Calu3 (cell line): ENCODE data around the gene RADIL. TPM values are rescaled to one million over a fixed set of nuclear protein-coding genes. Genes with fewer than 3 reads are reported as not detected.

Experiments
- BruUV-seq: library from RNA; stranded (reverse); fragments of 400-500 nt; replicated peaks from 2 replicates; lab custom pipeline; 2021; lab: Mats Ljungman, UMichigan
- CTCF ChIA-PET: fragments of 300-600 bp; sonication (Branson Sonifier 250); formaldehyde crosslinking; loops from one replicate; lab custom pipeline; 2022; ENCODE audit warnings: antibody characterized with exemption; lab: Charles Lee
- DNase-seq: peaks from one replicate; pipeline ENCODE4 v3.0.0; 2022
- H3K27ac Mint-ChIP-seq: one replicate; pipeline ENCODE4 v1.8.0; 2022; ENCODE audit warnings: mixed read lengths; ENCODE audit not compliant: unreplicated experiment
- H3K27me3 Mint-ChIP-seq: one replicate; pipeline ENCODE4 v1.8.0; 2022; ENCODE audit warnings: mixed read lengths; ENCODE audit not compliant: unreplicated experiment
- H3K36me3 Mint-ChIP-seq: one replicate; pipeline ENCODE4 v1.8.0; 2022; ENCODE audit warnings: mild to moderate bottlenecking, moderate library complexity, mixed read lengths; ENCODE audit not compliant: insufficient read depth, unreplicated experiment
- H3K4me1 Mint-ChIP-seq: one replicate; pipeline ENCODE4 v1.8.0; 2022; ENCODE audit warnings: mild to moderate bottlenecking, low read depth, mixed read lengths; ENCODE audit not compliant: unreplicated experiment
- H3K4me3 Mint-ChIP-seq: one replicate; pipeline ENCODE4 v1.8.0; 2022; ENCODE audit warnings: mild to moderate bottlenecking, low read depth, moderate library complexity, mixed read lengths; ENCODE audit not compliant: unreplicated experiment
- H3K9me3 Mint-ChIP-seq: one replicate; pipeline ENCODE4 v1.8.0; 2022; ENCODE audit warnings: low read depth, mixed read lengths; ENCODE audit not compliant: unreplicated experiment
- intact Hi-C: fragments of 100-400 bp; cut with micrococcal nuclease; formaldehyde crosslinking; loops from one replicate; pipeline ENCODE4 v1.10.0; 2022; ENCODE audit not compliant: unreplicated experiment
- total RNA-seq: library from RNA; stranded (reverse); gene quantifications from 2 replicates; pipeline ENCODE4 v1.2.3, GENCODE V29; 2022
- TF ChIP-seq, protein P1 (sequence below): fragments of 200-600 bp; IDR thresholded peaks from one replicate; pipeline ENCODE4 v1.8.0; 2022; ENCODE audit warnings: antibody characterized with exemption; ENCODE audit not compliant: unreplicated experiment

RADIL gene
- total RNA-seq, 1 experiment from 2014 or later: 1.8 TPM

DNA sequence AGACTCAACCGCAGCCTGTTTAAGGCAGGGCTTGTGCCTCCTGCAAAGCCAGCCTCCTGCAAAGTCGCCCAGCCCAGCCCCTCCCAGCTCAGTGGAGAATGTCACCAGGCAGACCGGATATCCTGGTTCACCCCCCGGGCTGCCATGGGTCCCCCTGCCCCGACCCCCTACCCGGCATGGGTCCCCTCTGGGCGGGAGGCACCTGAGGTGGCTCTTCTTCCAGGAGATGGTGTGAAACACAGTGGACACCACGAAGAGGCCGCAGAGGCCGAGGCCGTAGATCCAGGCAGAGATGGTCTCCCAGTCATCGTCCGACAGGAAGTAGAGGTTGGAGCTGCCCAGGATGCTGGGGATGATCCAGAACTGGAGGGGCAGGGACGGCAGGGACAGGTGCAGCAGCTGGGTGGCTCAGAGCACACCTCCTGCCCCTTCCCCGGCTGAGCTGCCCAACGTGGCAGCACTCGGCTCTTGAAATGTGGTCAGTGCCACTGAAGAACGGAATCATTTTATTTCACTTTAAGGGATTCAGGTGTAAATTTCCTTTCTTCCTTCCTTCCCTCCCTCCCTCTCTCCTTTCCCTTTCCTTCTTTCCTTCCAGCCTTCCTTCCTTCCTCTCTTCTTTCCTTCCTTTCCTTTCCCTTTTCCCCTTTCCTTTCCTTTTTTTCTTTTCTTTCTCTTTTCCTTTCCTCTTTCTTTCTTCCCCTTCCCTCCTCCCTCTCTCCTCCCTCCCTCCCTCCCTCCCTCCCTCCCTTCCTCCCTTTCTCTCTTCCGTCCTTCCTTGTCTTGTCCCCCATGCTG lies 36.7 kb upstream of the RADIL start:
- Mint-ChIP-seq H3K27ac (no peak overlapping the region), H3K27me3 (peaks cover 38% of the 10 kb centered on the region), H3K4me1 (no peaks in the 10 kb centered on the region), H3K36me3 (no peaks in the 10 kb centered on the region), H3K4me3 (no peak overlapping the region), H3K9me3 (peaks cover 3% of the 10 kb centered on the region)
- CTCF ChIA-PET: no interaction called here
- no peak for DNase-seq
- TF ChIP-seq, protein P1, sequence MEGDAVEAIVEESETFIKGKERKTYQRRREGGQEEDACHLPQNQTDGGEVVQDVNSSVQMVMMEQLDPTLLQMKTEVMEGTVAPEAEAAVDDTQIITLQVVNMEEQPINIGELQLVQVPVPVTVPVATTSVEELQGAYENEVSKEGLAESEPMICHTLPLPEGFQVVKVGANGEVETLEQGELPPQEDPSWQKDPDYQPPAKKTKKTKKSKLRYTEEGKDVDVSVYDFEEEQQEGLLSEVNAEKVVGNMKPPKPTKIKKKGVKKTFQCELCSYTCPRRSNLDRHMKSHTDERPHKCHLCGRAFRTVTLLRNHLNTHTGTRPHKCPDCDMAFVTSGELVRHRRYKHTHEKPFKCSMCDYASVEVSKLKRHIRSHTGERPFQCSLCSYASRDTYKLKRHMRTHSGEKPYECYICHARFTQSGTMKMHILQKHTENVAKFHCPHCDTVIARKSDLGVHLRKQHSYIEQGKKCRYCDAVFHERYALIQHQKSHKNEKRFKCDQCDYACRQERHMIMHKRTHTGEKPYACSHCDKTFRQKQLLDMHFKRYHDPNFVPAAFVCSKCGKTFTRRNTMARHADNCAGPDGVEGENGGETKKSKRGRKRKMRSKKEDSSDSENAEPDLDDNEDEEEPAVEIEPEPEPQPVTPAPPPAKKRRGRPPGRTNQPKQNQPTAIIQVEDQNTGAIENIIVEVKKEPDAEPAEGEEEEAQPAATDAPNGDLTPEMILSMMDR: no peak
- intact Hi-C loops: no loop called here
- BruUV-seq: no TSS peak

- H3K9me3 Mint-ChIP-seq: peaks cover 3% of the 10 kb centered on the region
- H3K4me3 Mint-ChIP-seq: no peak overlapping the region
- DNase-seq: no peak
- no peaks in the 10 kb centered on the region for H3K4me1 Mint-ChIP-seq
- CTCF ChIA-PET: no interaction called here
- H3K27me3 Mint-ChIP-seq: peaks cover 39% of the 10 kb centered on the region
- intact Hi-C loops: no loop called here
- H3K36me3 Mint-ChIP-seq: no peaks in the 10 kb centered on the region
- TF ChIP-seq, protein P1: no peak
- no TSS peak for BruUV-seq
- H3K27ac Mint-ChIP-seq: no peak overlapping the region
Observed at GRCh38 chr7:4916113-4916512, 32.6 kb upstream of the RADIL start.

DNA sequence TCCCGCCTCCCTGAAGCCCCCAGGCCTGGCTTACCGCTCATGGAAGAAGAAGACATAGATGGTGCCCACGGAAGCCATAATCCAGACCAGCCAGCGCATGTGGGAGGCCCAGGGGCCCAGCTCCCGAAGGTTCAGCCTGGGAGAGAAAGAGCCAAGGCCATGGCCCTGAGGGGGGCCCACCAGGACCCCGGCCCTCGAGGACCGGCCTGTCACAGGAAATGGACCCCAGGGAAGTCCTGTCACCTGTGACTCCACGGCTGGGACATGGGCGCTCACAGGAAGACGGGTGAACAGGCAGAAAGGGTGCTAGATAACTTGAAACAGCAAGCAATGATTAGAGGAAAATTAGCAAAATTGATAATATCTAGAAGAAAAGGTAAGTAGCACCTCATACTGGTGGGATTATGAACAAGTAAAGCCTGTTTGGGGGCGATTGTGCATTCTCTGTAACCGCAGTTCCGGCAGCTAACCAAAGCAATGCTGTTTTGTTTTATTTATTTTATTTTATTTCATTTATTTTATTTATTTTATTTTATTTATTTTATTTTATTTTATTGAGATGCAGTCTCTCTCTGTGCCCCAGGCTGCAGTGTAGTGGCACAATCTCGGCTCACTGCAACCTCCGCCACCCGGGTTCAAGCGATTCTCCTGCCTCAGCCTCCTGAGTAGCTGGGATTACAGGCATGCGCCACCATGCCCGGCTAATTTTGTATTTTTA lies 27.8 kb upstream of the RADIL start:
- no peak for DNase-seq
- intact Hi-C loops: no loop called here
- Mint-ChIP-seq H3K27ac (no peak overlapping the region), H3K27me3 (peaks cover 44% of the 10 kb centered on the region), H3K9me3 (no peaks in the 10 kb centered on the region), H3K4me1 (no peaks in the 10 kb centered on the region), H3K36me3 (no peaks in the 10 kb centered on the region), H3K4me3 (no peak overlapping the region)
- no TSS peak for BruUV-seq
- TF ChIP-seq, protein P1: no peak
- CTCF ChIA-PET: interaction anchor here (0.5 to 1.2 kb wide), 4 partner anchors 11 to 1383 kb away, joined by 3 to 4 read pairs (median 4); no protein-coding TSS in a partner anchor

- H3K4me3 Mint-ChIP-seq: no peak overlapping the region
Observed at GRCh38 chr7:4906682-4907081, 23.2 kb upstream of the RADIL start.

More at GRCh38 chr7:4906682-4907081, 23.2 kb upstream of the RADIL start:
- TF ChIP-seq, protein P1: no peak
- Mint-ChIP-seq H3K4me1 (no peaks in the 10 kb centered on the region), H3K9me3 (no peaks in the 10 kb centered on the region), H3K27ac (no peak overlapping the region), H3K27me3 (peaks cover 68% of the 10 kb centered on the region), H3K36me3 (no peaks in the 10 kb centered on the region)
- CTCF ChIA-PET: no interaction called here
- BruUV-seq: no TSS peak
- intact Hi-C loops: no loop called here
- DNase-seq: no peak
